ENCODE results near the gene UPK1A. TPM values are rescaled to one million over a fixed set of nuclear protein-coding genes. Genes with fewer than 3 reads are reported as not detected.

UPK1A gene
- total and polyA plus RNA-seq, 10 of the 15 experiments (the other 5 are each of a cell fraction or from before 2014, with no cell fraction given) = 0.15 to 1.9 (median 0.26) TPM; not detected in 7

DNA sequence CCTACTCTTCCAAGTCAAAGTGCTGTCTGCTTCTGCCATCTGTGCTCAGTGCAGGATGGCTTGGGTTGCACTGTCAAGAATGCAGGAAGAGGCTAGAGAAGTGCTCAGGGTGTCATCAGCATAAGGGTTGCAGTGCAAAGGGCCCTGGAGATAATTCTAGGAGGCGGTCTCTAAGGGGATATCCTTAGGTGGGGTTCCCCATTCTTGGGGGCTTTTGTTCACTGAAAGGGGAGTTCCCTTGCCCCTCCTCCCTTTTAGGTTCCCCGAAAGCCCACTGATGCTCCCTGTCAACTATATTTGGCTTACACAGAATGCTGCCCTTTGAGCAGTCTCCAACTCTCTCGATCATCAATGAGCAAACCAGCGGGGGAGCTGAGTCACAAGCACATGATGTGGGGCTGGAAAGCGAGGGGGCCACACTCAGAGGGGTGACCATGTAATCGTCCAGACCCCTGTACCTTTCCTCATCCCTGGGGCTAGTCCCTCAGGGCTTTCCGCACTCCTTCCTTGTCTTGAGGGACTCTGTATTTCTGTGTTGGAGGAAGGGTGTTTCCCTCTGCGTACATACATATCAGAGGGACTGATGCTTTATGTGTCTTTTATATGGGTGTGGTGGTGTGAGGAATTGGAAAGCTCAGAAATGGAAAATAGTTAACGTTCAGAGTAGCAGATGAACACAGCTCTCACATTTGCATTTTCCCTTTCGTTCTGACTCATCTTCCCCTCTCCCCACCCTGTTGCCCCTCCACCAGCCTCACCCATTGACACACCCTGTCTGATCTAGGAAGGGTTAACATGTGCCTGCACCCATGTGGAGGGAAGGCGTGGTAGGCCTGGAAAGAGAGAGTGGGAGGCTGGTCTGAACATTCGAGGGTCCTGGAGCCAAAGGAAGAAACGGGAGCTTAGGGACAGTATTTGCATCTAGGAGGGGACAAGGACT, 44.7 kb downstream of the UPK1A start (continued):
- TF ChIP-seq, protein P1, sequence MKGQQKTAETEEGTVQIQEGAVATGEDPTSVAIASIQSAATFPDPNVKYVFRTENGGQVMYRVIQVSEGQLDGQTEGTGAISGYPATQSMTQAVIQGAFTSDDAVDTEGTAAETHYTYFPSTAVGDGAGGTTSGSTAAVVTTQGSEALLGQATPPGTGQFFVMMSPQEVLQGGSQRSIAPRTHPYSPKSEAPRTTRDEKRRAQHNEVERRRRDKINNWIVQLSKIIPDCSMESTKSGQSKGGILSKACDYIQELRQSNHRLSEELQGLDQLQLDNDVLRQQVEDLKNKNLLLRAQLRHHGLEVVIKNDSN (IDR thresholded peaks at IDR 0.05; ENCODE audit: borderline replicate concordance, extremely low read length, insufficient read depth, low read depth, low read length) = no peak
- TF ChIP-seq NFXL1 (IDR thresholded peaks at IDR 0.05; ENCODE audit: borderline replicate concordance) = no peak
- 0 out of 4 replicates have a peak, but pooled peaks of 1 of the 2 experiments have one; percentile 17 for TF ChIP-seq SRF (IDR thresholded peaks at IDR 0.05; ENCODE audit: low read depth in 2 of 2, low read length in 2 of 2)
- TF ChIP-seq, protein P2, sequence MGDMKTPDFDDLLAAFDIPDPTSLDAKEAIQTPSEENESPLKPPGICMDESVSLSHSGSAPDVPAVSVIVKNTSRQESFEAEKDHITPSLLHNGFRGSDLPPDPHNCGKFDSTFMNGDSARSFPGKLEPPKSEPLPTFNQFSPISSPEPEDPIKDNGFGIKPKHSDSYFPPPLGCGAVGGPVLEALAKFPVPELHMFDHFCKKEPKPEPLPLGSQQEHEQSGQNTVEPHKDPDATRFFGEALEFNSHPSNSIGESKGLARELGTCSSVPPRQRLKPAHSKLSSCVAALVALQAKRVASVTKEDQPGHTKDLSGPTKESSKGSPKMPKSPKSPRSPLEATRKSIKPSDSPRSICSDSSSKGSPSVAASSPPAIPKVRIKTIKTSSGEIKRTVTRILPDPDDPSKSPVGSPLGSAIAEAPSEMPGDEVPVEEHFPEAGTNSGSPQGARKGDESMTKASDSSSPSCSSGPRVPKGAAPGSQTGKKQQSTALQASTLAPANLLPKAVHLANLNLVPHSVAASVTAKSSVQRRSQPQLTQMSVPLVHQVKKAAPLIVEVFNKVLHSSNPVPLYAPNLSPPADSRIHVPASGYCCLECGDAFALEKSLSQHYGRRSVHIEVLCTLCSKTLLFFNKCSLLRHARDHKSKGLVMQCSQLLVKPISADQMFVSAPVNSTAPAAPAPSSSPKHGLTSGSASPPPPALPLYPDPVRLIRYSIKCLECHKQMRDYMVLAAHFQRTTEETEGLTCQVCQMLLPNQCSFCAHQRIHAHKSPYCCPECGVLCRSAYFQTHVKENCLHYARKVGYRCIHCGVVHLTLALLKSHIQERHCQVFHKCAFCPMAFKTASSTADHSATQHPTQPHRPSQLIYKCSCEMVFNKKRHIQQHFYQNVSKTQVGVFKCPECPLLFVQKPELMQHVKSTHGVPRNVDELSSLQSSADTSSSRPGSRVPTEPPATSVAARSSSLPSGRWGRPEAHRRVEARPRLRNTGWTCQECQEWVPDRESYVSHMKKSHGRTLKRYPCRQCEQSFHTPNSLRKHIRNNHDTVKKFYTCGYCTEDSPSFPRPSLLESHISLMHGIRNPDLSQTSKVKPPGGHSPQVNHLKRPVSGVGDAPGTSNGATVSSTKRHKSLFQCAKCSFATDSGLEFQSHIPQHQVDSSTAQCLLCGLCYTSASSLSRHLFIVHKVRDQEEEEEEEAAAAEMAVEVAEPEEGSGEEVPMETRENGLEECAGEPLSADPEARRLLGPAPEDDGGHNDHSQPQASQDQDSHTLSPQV (IDR thresholded peaks at IDR 0.05) = no peak; the same call in 1 of the 2 replicates
- no peak for TF ChIP-seq WRNIP1 (IDR thresholded peaks at IDR 0.05; ENCODE audit: borderline replicate concordance, low read depth, low read length)
- TF ChIP-seq PAX8 (IDR thresholded peaks at IDR 0.05) = no peak
- no peak for TF ChIP-seq RAD21 (IDR thresholded peaks at IDR 0.05; ENCODE audit: insufficient read depth, low read depth, low read length)
- no peak for TF ChIP-seq RFX5 (IDR thresholded peaks at IDR 0.05; ENCODE audit: low read depth, low read length)
- TF ChIP-seq SIN3A (IDR thresholded peaks at IDR 0.05; ENCODE audit: low read depth, low read length) = peak; percentile 55; the same call in 1 of the 2 replicates
- TF ChIP-seq GATAD2B (conservative IDR thresholded peaks at IDR 0.05; ENCODE audit: low read depth) = peak; percentile 49; the same call in 1 of the 2 replicates
- no peak; the same call in 1 of the 2 replicates for TF ChIP-seq TAF1 (IDR thresholded peaks at IDR 0.05; ENCODE audit: borderline replicate concordance, low read depth, low read length)
- TF ChIP-seq HCFC1 (IDR thresholded peaks at IDR 0.05; ENCODE audit: low read length) = no peak
- no peak for TF ChIP-seq NRF1 (conservative IDR thresholded peaks at IDR 0.05; ENCODE audit: low read depth, low read length)
- TF ChIP-seq IKZF2 (IDR thresholded peaks at IDR 0.05) = peak; percentile 77 to 87
- TF ChIP-seq STAT1 (conservative IDR thresholded peaks at IDR 0.05) = no peak
- no peak for TF ChIP-seq ZNF207 (IDR thresholded peaks at IDR 0.05; ENCODE audit: borderline replicate concordance)
- no peak for TF ChIP-seq HDGF (IDR thresholded peaks at IDR 0.05)
- no peak for TF ChIP-seq EZH2 (IDR thresholded peaks at IDR 0.05; ENCODE audit: borderline replicate concordance, control insufficient read depth, low read depth, low read length)
- no peak for TF ChIP-seq TCF7 (IDR thresholded peaks at IDR 0.05; ENCODE audit: borderline replicate concordance)
- peak; percentile 84 for TF ChIP-seq MXI1 (IDR thresholded peaks at IDR 0.05; ENCODE audit: low read depth, low read length)
- no peak for TF ChIP-seq FOS (IDR thresholded peaks at IDR 0.05; ENCODE audit: borderline replicate concordance, extremely low read depth, insufficient read length)
- TF ChIP-seq, protein P3, sequence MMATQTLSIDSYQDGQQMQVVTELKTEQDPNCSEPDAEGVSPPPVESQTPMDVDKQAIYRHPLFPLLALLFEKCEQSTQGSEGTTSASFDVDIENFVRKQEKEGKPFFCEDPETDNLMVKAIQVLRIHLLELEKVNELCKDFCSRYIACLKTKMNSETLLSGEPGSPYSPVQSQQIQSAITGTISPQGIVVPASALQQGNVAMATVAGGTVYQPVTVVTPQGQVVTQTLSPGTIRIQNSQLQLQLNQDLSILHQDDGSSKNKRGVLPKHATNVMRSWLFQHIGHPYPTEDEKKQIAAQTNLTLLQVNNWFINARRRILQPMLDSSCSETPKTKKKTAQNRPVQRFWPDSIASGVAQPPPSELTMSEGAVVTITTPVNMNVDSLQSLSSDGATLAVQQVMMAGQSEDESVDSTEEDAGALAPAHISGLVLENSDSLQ (IDR thresholded peaks at IDR 0.05) = no peak
- TF ChIP-seq STAT3 (IDR thresholded peaks at IDR 0.05; ENCODE audit: low read depth, low read length) = no peak
- TF ChIP-seq CBX5 (IDR thresholded peaks at IDR 0.05; ENCODE audit: low read depth) = no peak
